Mucosa of stomach (tissue), 1 donor: Measurements from ENCODE around the gene NIFK.
"Not testable (repeated sequence)": the region's sequence is repeated elsewhere in the genome, so short reads cannot be mapped to it uniquely, and the experiment has no call there.

Experiments
- H3K27me3 ChIP-seq: one replicate; pipeline ENCODE4 v1.7.0; 2013; ENCODE audit warnings: mild to moderate bottlenecking, low read length; ENCODE audit not compliant: control insufficient read depth, insufficient read depth
- H3K36me3 ChIP-seq: one replicate; pipeline ENCODE4 v1.7.0; 2013; ENCODE audit warnings: low read length; ENCODE audit not compliant: control insufficient read depth, insufficient read depth
- H3K4me1 ChIP-seq: one replicate; pipeline ENCODE4 v1.7.0; 2013; ENCODE audit warnings: mild to moderate bottlenecking, low read length; ENCODE audit not compliant: control insufficient read depth, insufficient read depth
- H3K4me3 ChIP-seq: one replicate; pipeline ENCODE4 v1.7.0; 2013; ENCODE audit warnings: low read length
- H3K9ac ChIP-seq: one replicate; pipeline ENCODE4 v1.7.0; 2013; ENCODE audit warnings: mild to moderate bottlenecking, low read length, moderate library complexity
- H3K9me3 ChIP-seq: one replicate; pipeline ENCODE4 v1.7.0; 2013; ENCODE audit warnings: mild to moderate bottlenecking, low read length, moderate library complexity; ENCODE audit not compliant: control insufficient read depth
- donor health status: Pancreatic carcinoma.

Gene NIFK

DNA sequence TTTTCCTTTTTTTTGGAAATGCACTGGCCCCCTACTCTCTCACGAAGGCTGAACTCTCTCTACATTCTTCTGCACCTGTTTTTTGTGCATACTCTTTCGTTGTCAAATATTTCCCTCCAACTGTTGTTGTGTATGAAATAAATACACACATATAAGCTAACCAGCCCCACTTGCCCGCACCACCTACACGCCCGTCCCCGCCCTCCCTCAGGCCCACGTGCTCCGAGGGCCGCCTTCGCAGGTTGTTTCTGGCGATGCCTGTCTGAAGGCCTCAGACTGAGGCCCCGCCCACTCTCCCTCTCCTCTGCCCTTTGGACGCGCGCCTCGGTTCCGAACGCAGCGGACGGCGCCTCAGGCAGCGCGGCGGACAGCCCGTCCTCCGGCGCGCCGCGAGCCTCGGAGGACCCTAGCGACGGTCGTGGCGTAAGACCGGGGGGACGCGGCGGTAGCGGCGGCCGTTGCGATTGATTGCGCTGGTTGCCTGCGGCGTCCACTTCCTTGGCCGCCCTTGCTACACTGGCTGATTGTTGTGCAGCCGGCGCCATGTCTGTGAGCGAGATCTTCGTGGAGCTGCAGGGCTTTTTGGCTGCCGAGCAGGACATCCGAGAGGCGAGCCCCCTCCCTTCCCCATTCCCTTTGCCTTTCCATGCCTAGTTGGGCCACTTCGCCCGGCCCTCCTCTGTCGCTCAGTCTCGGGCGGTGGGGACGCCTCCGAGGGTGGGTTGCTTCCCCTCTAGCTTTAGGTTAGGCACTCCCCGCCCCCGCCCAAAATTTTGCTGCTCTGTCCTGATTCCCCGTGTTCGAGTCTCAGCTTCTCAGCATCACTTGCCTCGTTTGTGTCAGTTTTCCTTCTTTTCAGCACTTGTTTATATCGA lies 18.8 kb upstream of the NIFK start, which contains the start of gene TSN:
Gene TSN, plus strand, starts transcription at position 415 of the 875 bp plus-strand sequence. Its CDS starts 129 bp downstream, at position 544.
- H3K27me3 ChIP-seq: no peaks in the 10 kb centered on the region
- H3K4me3 ChIP-seq: peak within 1 kb of the TSS; percentile 86
- peak within 1 kb of the TSS; percentile 91 for H3K9ac ChIP-seq
- H3K4me1 ChIP-seq: no peaks in the 10 kb centered on the region
- H3K9me3 ChIP-seq: no peaks in the 10 kb centered on the region
- no peaks in the 10 kb centered on the region for H3K36me3 ChIP-seq

GRCh38 chr2:121754851-121755236 lies 18.2 kb upstream of the NIFK start:
- H3K9me3 ChIP-seq: no peaks in the 10 kb centered on the region
- no peaks in the 10 kb centered on the region for H3K36me3 ChIP-seq
- no peaks in the 10 kb centered on the region for H3K27me3 ChIP-seq
- no peaks in the 10 kb centered on the region for H3K4me1 ChIP-seq
- peak overlapping the region; percentile 27 for H3K4me3 ChIP-seq
- peak overlapping the region; percentile 25 for H3K9ac ChIP-seq

DNA sequence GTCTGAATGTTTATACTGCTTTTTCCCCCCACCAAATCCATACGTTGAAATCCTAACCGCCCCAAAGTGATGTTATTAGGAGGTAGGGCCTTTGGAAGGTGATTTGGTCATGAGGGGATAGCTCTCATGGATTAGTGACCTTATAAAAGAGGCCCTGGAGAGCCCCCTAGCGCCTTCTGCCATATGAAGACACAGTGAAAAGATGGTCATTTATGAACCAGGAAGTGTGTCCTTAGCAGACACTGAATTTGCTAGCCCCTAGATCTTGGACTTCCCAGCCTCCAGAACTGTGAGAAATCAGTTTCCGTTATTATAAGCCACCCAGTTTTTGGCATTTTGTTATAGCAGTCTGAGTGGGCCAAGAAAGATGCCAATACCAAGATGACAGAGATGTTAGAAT lies 11.5 kb upstream of the NIFK start:
- Histone ChIP-seq H3K36me3 (no peaks in the 10 kb centered on the region), H3K9me3 (no peaks in the 10 kb centered on the region), H3K4me1 (no peaks in the 10 kb centered on the region)

DNA sequence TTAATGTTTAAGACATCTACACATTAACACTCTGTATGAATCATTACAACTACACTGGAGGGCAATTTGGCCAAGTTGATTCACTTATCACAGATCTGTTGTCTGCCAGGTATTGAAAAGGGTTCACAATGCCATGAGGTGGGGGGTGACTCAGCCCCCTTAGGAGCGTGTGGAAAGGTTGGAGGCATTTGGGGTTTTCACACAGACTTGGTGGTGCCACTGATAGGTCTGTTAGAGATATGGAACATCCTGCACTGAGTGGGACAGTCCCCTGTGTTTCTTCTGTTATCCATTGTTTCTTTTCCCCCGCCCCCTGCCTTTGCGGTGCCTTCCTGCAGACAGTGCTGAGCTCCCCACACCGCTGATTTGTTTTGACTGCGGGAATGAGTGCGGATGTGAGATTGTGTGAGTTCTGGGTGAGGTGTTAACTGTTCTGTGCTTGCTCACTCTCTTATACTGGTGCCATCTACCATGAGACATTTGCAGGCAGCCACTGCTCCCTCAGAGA lies 9.4 kb upstream of the NIFK start:
- Histone ChIP-seq H3K4me3 (no peak overlapping the region), H3K27me3 (no peaks in the 10 kb centered on the region), H3K9ac (no peak overlapping the region), H3K36me3 (no peaks in the 10 kb centered on the region), H3K4me1 (no peaks in the 10 kb centered on the region), H3K9me3 (no peaks in the 10 kb centered on the region)

More for the DNA sequence above, 11.5 kb upstream of the NIFK start:
- Histone ChIP-seq H3K27me3 (no peaks in the 10 kb centered on the region), H3K9ac (no peak overlapping the region), H3K4me3 (no peak overlapping the region)

DNA sequence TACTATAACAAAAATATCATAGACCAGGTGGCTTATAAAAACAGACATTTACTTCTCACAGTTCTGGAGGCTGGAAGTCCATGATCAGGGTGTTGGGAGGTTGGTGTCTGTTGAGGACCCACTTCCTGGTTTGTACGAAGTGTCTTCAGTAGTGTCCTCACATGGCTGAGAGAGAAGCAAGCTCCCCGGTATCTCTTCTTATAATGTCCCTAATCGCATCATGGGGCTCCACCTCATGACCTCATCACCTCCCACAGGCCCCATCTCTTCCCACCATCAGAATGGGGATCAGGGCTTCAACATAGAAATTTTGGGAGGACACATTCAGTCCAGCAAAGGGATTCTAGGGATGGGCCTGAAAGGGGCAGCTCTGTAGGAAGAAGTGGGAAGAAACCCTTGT lies 4.8 kb upstream of the NIFK start:
- no peaks in the 10 kb centered on the region for H3K9me3 ChIP-seq
- H3K36me3 ChIP-seq: no peaks in the 10 kb centered on the region
- H3K27me3 ChIP-seq: no peaks in the 10 kb centered on the region
- H3K4me1 ChIP-seq: no peaks in the 10 kb centered on the region
- no peak overlapping the region for H3K4me3 ChIP-seq
- H3K9ac ChIP-seq: no peak overlapping the region

GRCh38 chr2:121740973-121741372 lies 4.3 kb upstream of the NIFK start:
- Histone ChIP-seq H3K9ac (no peak overlapping the region), H3K36me3 (no peaks in the 10 kb centered on the region), H3K9me3 (no peaks in the 10 kb centered on the region), H3K4me3 (no peak overlapping the region), H3K4me1 (no peaks in the 10 kb centered on the region), H3K27me3 (no peaks in the 10 kb centered on the region)

DNA sequence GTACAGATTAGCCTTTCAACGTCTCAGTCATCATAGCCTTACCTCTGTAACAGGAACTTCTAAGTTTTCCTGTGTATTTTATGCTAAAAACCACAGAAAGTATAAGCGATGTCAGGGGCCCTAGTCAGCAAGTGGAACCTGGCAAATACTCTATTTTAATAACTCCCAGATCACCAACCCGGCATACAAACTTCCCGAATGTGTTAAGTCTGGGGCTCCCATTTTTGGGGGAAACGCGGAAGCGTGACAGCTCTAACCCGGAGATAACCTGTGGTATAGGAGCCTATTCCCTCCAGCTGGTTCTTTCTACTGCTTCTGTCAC lies 574 bp downstream of the NIFK start:
- Histone ChIP-seq H3K9me3 (no peaks in the 10 kb centered on the region), H3K9ac (peak overlapping the region; percentile 90), H3K4me3 (peak overlapping the region; percentile 75), H3K36me3 (no peaks in the 10 kb centered on the region), H3K27me3 (no peaks in the 10 kb centered on the region), H3K4me1 (peaks cover 6% of the 10 kb centered on the region)

DNA sequence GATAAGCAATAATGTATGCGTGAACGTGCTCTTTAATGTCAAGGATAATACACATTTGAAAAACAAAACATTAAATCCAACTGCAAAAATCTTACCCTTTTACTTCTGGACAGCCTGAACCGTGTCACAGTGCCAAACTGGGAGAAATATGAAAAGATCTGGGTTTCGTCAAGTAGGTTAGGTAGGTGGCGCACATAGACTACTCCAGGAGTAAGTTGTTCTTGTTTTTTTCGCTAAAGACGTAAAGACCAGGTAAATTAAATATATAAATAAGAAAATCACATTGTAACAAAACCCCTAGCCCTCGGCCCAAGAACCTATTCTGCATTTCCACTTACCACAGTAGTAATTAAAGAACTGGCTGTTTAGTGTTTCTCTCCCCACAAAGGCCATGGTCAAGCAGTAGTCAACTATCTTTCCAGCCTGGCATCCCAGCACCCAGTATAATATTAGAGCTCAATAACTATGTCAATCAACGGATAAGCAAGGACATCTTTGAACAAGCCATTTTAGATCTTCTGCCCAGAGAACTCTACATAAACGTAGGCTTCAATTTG lies 1.1 kb downstream of the NIFK start:
- H3K4me3 ChIP-seq: peak overlapping the region; percentile 75
- H3K36me3 ChIP-seq: no peaks in the 10 kb centered on the region
- peaks cover 6% of the 10 kb centered on the region for H3K4me1 ChIP-seq
- peak overlapping the region; percentile 90 for H3K9ac ChIP-seq
- H3K27me3 ChIP-seq: no peaks in the 10 kb centered on the region
- no peaks in the 10 kb centered on the region for H3K9me3 ChIP-seq

GRCh38 chr2:121734544-121734943 lies 2.1 kb downstream of the NIFK start:
- not testable (repeated sequence) for H3K4me3 ChIP-seq, H3K4me1 ChIP-seq, H3K9me3 ChIP-seq, H3K9ac ChIP-seq, H3K27me3 ChIP-seq, H3K36me3 ChIP-seq

DNA sequence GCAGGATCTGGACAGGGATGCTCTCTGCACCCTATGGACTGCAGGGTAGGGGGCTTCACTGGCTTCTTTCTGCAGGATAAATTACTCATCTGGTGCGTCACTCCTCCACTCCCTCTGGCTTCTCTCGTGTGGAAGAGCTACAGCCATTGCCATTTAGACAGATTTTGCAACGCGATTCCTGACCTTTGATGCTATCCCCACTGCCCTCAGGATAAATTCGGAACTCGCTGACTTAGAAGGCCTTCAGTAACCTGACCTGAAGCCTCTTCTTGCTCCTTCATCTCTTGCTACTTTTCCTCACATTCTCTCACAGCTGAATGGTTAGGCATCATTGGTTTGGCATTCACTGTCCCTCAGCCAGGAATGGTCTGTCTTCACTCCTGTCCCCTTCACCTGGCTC lies 5.3 kb downstream of the NIFK start:
- H3K36me3 ChIP-seq: no peaks in the 10 kb centered on the region
- no peak overlapping the region for H3K4me3 ChIP-seq
- H3K4me1 ChIP-seq: peaks cover 6% of the 10 kb centered on the region
- no peak overlapping the region for H3K9ac ChIP-seq
- H3K27me3 ChIP-seq: no peaks in the 10 kb centered on the region
- no peaks in the 10 kb centered on the region for H3K9me3 ChIP-seq

GRCh38 chr2:121727950-121728349 lies 8.7 kb downstream of the NIFK start:
- H3K9me3 ChIP-seq: no peaks in the 10 kb centered on the region
- H3K36me3 ChIP-seq: no peaks in the 10 kb centered on the region
- H3K4me3 ChIP-seq: no peak overlapping the region
- H3K27me3 ChIP-seq: no peaks in the 10 kb centered on the region
- H3K9ac ChIP-seq: no peak overlapping the region
- no peaks in the 10 kb centered on the region for H3K4me1 ChIP-seq

DNA sequence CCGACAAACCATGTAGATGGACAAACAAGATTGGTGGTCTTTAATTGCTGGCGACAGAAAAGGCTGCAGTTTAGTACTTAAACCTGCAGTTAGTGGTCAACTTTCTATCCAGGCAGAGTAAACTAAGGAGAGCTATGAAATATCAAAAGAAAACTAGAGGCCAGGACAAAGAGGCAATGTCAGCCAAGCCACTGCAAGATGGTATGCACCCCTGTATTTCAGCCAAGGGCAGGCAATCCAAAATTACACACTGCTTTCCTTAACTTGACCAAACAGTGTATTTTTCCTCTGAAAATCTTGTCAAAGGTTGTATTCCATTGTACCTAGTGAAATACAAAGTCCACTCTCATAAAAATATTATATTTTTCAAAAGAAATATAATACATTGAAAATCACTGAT lies 9.3 kb downstream of the NIFK start:
- Histone ChIP-seq H3K9ac (no peak overlapping the region), H3K36me3 (no peaks in the 10 kb centered on the region)

More for the DNA sequence above, 9.3 kb downstream of the NIFK start:
- Histone ChIP-seq H3K9me3 (no peaks in the 10 kb centered on the region), H3K27me3 (no peaks in the 10 kb centered on the region), H3K4me1 (no peaks in the 10 kb centered on the region), H3K4me3 (no peak overlapping the region)
